ENCODE results near the gene ROBO2.
A peak's percentile ranks its signal among the peaks of the same experiment; 100 is the strongest.

The ROBO2 gene

GRCh38 chr3:77362936-77363335, 323.0 kb downstream of the ROBO2 start:
- no peak for TF ChIP-seq CTCF (IDR thresholded peaks at IDR 0.05; ENCODE audit: low read depth, low read length)

GRCh38 chr3:77365152-77365551, 325.3 kb downstream of the ROBO2 start:
- DNase-seq (ENCODE audit: extremely low read depth, low read depth) = no peak
- TF ChIP-seq CTCF (IDR thresholded peaks at IDR 0.05; ENCODE audit: low read depth, low read length) = no peak

More at GRCh38 chr3:77362936-77363335, 323.0 kb downstream of the ROBO2 start:
- no peak for DNase-seq (ENCODE audit: extremely low read depth, low read depth)

GRCh38 chr3:77370413-77370812, 330.5 kb downstream of the ROBO2 start:
- peak; percentile 45 for DNase-seq (ENCODE audit: extremely low read depth, low read depth)
- no peak for TF ChIP-seq CTCF (IDR thresholded peaks at IDR 0.05; ENCODE audit: low read depth, low read length)

- no peak for DNase-seq (ENCODE audit: extremely low read depth, low read depth)
- TF ChIP-seq CTCF (IDR thresholded peaks at IDR 0.05; ENCODE audit: low read depth, low read length) = no peak
Measured at GRCh38 chr3:77372018-77372417, 332.1 kb downstream of the ROBO2 start.

GRCh38 chr3:77372634-77373346, 332.9 kb downstream of the ROBO2 start:
- TF ChIP-seq CTCF (IDR thresholded peaks at IDR 0.05; ENCODE audit: low read depth, low read length) = no peak
- DNase-seq (ENCODE audit: extremely low read depth, low read depth) = no peak

- no peak for DNase-seq (ENCODE audit: extremely low read depth, low read depth)
- no peak for TF ChIP-seq CTCF (IDR thresholded peaks at IDR 0.05; ENCODE audit: low read depth, low read length)
Measured at GRCh38 chr3:77373619-77374018, 333.7 kb downstream of the ROBO2 start.

GRCh38 chr3:77376511-77376910, 336.6 kb downstream of the ROBO2 start:
- DNase-seq (ENCODE audit: extremely low read depth, low read depth) = no peak
- TF ChIP-seq CTCF (IDR thresholded peaks at IDR 0.05; ENCODE audit: low read depth, low read length) = no peak

Data from AG09319 (cell line).